Measurements from ENCODE around the gene VILL.
"Not testable (repeated sequence)": the region's sequence is repeated elsewhere in the genome, so short reads cannot be mapped to it uniquely, and the experiment has no call there.

Gene VILL

GRCh38 chr3:37987315-37987697 lies 3.3 kb upstream of the VILL start:
- DNase-seq = no peak

GRCh38 chr3:37987751-37988179 lies 2.8 kb upstream of the VILL start:
- no peak for DNase-seq

DNA sequence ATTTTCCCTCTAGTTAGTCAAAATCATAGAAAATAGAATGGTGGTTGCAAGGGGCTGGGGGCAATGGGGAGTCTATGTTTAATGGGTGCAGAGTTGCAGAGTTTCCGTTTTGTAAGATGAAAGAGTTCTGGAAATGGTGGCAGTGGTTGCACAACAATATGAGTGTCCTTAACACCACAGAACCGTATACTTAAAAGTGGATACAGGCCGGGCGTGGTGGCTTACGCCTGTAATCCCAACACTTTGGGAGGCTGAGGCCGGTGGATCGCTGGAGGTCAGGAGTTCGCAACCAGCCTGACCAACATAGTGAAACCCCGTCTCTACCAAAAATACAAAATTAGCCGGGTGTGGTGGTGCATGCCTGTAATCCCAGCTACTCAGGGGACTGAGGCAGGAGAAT lies 2.2 kb upstream of the VILL start:
- DNase-seq = not testable (repeated sequence)

- no peak for DNase-seq
Observed at GRCh38 chr3:37988931-37989525, 1.6 kb upstream of the VILL start.

DNA sequence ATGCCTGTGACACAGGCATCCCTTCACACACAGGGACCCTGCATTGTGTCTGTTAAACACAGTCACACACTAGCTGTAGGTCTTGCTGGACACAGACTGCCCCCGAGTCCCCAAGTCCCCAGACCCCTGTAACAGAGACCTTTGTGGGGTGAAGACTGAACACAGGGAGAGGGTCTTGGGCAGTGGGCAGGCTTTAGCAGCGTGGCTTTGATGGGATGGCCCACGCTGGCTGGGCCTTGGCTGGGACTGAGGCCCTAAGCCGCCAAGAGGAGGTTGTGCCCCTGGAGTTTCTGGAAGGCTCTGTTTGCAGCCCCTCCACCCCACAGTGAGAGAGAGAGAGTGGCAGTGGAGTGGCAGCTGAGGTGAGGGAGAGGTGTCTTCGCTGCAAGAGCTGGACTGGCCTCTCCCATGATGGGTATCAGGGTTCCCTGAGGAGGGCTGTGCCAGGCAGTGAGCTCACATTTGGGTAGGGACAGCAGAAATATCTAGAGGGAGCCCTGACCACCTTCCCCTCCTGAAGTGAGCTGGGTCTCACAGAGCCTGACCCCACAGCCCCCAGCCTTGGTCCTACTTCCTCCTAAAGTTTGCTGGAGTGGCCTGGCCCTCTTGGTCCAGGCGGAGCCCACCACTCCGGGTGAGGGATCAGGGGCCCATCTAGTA lies 635 bp upstream of the VILL start:
- DNase-seq = no peak

- no peak for DNase-seq
Observed at GRCh38 chr3:37991109-37991508, 523 bp downstream of the VILL start.

DNA sequence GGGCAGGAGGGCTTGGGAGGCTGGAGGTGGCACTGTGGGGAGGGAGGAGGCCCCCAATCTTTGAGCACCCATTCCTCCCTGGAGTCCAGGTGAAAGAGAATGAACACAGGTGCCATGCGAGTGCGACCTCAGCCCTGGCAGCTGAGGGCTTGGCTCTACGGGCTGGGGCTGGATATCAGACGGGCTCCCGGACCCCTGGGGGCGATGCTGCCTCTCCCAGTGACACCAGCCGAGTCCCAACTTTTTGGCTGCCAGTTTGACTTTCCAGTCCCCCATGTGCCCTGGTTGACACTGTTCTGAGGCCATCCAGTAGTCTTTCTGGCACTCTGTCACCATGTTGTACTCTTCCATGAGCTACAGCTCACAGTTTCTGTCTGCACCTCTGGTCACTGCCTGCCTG lies 1.2 kb downstream of the VILL start:
- no peak for DNase-seq

GRCh38 chr3:37992271-37993066 lies 1.9 kb downstream of the VILL start:
- no peak for DNase-seq

- no peak for DNase-seq
Observed at GRCh38 chr3:37993067-37993455, 2.5 kb downstream of the VILL start.

GRCh38 chr3:37993460-37993819 lies 2.9 kb downstream of the VILL start:
- no peak for DNase-seq

GRCh38 chr3:37993820-37994638 lies 3.4 kb downstream of the VILL start:
- DNase-seq = no peak

- DNase-seq = no peak
Observed at GRCh38 chr3:37994639-37994972, 4.0 kb downstream of the VILL start.

DNA sequence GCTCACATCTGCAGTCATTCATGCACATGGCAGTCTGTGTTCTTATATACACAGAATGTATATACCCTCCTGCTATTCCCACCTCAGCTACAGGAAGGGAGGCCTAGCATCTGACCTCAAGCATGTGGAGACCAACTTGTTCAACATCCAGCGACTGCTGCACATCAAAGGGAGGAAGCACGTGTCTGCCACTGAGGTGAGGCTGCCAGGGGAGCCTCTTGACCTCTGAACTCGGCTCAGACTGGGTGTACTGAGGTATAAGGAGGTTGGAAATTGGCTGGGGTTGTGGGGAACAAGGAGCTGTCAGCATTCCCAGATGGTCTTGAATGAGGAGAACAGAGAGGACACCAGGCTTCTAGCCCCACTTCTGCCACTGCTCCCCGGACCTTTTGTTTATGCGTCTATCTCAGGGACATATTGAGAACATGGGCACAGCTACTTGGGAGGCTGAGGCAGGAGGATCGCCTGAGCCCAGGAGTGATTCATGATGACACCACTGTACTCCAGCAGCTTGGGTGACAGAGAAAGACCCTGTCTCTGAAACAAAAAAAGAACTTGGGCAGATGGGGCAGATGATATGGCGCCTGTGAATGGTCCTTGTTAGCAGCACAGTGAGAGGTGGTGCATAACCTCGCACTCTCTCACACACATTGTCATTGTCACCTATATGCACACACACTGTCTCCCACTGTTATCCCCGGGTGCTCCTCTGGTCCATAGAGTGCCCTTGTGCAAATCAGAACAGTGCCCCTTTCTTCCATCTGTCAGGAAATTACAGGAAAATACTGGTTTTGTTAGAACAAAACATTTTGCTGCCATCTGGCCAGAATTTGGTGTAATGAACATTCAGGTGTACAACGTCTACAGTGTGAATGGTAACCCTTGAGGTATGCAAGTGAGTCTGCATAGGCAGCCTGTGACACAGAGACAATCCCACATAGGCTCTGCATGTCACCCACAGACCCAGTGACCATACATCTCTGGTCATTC lies 5.4 kb downstream of the VILL start:
- DNase-seq = no peak

DNA sequence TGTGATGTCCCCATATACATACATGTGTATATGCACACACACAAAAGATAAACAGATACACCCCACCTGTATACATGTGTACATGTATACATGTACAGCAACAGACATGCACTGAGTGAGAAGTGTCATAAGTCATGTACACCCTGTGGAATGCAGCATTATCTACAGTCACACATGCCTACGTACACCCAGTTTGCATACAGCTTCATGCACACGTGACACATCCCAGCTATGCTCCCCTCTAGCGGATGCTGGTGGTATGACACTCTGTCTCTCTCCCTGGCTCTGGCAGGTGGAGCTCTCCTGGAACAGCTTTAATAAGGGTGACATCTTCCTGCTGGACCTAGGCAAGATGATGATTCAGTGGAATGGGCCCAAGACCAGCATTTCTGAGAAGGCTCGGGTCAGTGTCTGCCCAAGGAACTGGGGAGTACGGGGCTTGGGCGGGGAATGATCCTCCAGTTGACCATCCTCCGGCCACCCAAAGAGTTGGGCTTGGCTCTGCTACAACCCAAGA lies 6.3 kb downstream of the VILL start:
- DNase-seq = no peak

DNA sequence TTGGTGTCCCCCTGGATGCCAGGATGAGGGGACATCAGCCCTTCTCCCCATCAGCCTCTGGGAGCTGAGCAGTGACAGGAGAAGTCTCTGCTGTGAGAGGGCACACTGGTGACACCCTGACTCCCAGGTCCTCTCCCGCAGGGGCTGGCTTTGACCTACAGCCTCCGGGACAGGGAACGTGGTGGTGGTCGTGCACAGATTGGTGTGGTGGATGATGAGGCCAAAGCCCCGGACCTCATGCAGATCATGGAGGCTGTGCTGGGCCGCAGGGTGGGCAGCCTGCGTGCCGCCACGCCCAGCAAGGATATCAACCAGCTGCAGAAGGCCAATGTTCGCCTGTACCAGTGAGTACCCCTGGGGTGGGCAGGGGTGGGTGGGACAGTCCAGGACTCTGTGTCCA lies 6.8 kb downstream of the VILL start:
- DNase-seq = no peak

DNA sequence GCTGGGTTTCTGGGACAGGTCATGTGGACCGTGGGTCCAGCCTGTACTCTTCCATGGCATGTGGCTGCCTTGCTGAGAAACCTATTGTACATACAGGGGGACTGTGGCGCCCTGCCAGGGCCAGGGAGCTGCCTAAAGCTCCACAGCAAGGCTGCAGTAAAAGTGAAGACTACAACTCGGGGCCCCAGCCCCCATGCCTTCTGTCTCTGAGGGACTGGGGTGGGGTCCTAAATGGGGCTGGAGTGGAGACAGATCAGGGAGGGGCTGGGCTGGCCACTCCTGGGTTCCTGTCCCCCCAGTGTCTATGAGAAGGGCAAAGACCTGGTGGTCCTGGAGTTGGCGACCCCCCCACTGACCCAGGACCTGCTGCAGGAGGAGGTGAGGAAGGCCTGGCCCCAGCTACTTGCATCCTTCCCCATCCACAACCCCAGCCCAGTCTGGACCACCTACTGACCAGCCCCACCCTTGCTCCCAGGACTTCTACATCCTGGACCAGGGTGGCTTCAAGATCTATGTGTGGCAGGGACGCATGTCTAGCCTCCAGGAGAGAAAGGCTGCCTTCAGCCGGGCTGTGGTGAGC lies 7.3 kb downstream of the VILL start:
- DNase-seq = no peak

GRCh38 chr3:37999836-38000235 lies 9.2 kb downstream of the VILL start:
- DNase-seq = no peak

DNA sequence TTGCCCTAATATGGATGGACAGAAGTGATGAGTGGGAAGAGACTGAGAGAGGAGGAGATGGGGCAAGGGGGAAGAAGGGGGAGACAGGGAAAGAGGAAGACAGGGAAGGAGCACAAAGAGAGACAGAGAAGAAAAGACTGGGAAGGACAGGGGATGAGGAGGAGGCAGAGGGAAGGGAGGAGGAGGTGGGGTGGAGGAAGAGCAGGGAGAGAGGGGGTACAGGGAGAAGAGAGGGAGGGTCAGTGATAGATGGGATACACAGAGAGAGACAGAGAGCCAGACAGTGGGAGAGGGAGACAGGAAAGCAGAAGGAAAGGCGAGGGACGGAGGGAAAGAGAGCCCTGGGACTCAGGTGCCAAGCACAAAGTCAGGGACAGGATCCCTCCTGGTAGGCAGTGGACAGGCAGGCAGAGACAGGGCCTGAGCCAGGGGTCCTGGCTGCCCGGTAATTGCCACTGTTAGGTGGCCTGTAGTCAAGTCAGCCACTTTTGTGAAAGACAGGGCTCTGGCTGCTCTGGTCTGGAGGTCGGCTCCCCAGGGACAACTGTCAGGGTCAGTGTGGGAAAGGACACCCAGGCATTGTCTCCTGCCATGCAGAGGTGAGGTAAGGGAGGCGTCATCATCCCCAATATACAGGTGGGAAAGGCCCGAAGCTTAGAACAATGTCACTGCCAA lies 9.8 kb downstream of the VILL start:
- DNase-seq = no peak

GRCh38 chr3:38000965-38001455 lies 10.4 kb downstream of the VILL start:
- DNase-seq = no peak

DNA sequence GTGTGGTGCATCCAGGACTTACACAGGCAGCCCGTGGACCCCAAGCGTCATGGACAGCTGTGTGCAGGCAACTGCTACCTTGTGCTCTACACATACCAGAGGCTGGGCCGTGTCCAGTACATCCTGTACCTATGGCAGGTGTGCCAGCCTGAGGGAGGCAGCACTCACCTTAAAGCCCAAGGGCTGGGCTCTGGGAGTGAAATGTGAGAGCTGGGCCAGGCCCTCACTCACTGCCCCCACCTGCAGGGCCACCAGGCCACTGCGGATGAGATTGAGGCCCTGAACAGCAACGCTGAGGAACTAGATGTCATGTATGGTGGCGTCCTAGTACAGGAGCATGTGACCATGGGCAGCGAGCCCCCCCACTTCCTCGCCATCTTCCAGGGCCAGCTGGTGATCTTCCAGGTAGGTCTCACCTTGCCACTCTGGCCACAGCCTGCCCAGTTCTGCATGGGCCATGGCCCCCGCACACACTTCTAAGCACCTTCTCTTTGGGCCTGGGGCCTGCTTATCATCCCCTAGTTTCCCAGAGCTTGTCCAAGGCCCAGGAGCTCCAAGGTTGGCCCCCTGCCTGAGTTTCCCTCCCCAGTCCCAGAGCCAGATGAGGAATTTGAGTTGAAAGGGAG lies 11.0 kb downstream of the VILL start:
- no peak for DNase-seq

All from DMS79 (cell line).